ENCODE data around the gene GNAZ.

Gene GNAZ

GRCh38 chr22:23109079-23109347 lies 38.7 kb downstream of the GNAZ start:
- no peak for DNase-seq

GRCh38 chr22:23109441-23109978 lies 39.2 kb downstream of the GNAZ start:
- DNase-seq, result no peak

GRCh38 chr22:23110190-23110921 lies 40.0 kb downstream of the GNAZ start:
- DNase-seq, result no peak

GRCh38 chr22:23110922-23111527 lies 40.7 kb downstream of the GNAZ start:
- DNase-seq, result no peak

- no peak for DNase-seq
Measured at GRCh38 chr22:23112472-23113012, 42.2 kb downstream of the GNAZ start.

GRCh38 chr22:23113067-23113846 lies 42.9 kb downstream of the GNAZ start:
- no peak for DNase-seq

GRCh38 chr22:23113847-23114720 lies 43.8 kb downstream of the GNAZ start:
- no peak for DNase-seq

- no peak for DNase-seq
Measured at GRCh38 chr22:23114721-23115020, 44.4 kb downstream of the GNAZ start.

GRCh38 chr22:23115369-23115768 lies 45.0 kb downstream of the GNAZ start:
- no peak for DNase-seq

- DNase-seq, result no peak
Measured at GRCh38 chr22:23115825-23116494, 45.6 kb downstream of the GNAZ start.

- DNase-seq, result no peak
Measured at GRCh38 chr22:23116506-23117263, 46.4 kb downstream of the GNAZ start.

- no peak for DNase-seq
Measured at GRCh38 chr22:23117275-23117674, 47.0 kb downstream of the GNAZ start.

- no peak for DNase-seq
Measured at GRCh38 chr22:23117891-23118646, 47.8 kb downstream of the GNAZ start.

GRCh38 chr22:23118647-23119493 lies 48.6 kb downstream of the GNAZ start:
- no peak for DNase-seq

- DNase-seq, result peak; percentile 69
Measured at GRCh38 chr22:23119494-23120414, 49.4 kb downstream of the GNAZ start.

GRCh38 chr22:23120415-23120899 lies 50.1 kb downstream of the GNAZ start:
- no peak for DNase-seq

- DNase-seq, result no peak
Measured at GRCh38 chr22:23121000-23121421, 50.7 kb downstream of the GNAZ start.

GRCh38 chr22:23121424-23121823 lies 51.1 kb downstream of the GNAZ start:
- DNase-seq, result no peak

All from stimulated activated CD4-positive, alpha-beta T cell treated with anti-CD3 and anti-CD28 coated beads, Interleukin-4, amount 100 ng/mL, for 24 hours (primary cell).